Hepatocyte (in vitro differentiated cells): ENCODE results near the gene PHC1.

Experiments
- EZH2 ChIP-seq: fragments of 200-600 bp; sonication (generic); IDR thresholded peaks from 2 replicates; pipeline ENCODE4 v1.6.1; 2016; ENCODE audit warnings: antibody characterized with exemption, mild to moderate bottlenecking, borderline replicate concordance
- EZH2phosphoT487 ChIP-seq: fragments of 200-600 bp; sonication (generic); IDR thresholded peaks from one replicate; pipeline ENCODE4 v1.6.1; 2018; ENCODE audit warnings: antibody characterized with exemption, mild to moderate bottlenecking, low read depth, moderate library complexity; ENCODE audit not compliant: unreplicated experiment, severe bottlenecking
- TF ChIP-seq, protein P1 (sequence below): fragments of 200-600 bp; sonication (generic); IDR thresholded peaks from 2 replicates; pipeline ENCODE4 v1.5.1; 2016; ENCODE audit warnings: antibody characterized with exemption, mild to moderate bottlenecking; ENCODE audit not compliant: poor library complexity

GRCh38 chr12:8948701-8949341, 34.5 kb downstream of the PHC1 start:
- TF ChIP-seq, protein P1, sequence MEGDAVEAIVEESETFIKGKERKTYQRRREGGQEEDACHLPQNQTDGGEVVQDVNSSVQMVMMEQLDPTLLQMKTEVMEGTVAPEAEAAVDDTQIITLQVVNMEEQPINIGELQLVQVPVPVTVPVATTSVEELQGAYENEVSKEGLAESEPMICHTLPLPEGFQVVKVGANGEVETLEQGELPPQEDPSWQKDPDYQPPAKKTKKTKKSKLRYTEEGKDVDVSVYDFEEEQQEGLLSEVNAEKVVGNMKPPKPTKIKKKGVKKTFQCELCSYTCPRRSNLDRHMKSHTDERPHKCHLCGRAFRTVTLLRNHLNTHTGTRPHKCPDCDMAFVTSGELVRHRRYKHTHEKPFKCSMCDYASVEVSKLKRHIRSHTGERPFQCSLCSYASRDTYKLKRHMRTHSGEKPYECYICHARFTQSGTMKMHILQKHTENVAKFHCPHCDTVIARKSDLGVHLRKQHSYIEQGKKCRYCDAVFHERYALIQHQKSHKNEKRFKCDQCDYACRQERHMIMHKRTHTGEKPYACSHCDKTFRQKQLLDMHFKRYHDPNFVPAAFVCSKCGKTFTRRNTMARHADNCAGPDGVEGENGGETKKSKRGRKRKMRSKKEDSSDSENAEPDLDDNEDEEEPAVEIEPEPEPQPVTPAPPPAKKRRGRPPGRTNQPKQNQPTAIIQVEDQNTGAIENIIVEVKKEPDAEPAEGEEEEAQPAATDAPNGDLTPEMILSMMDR = no peak
- TF ChIP-seq EZH2 (no peak), EZH2phosphoT487 (no peak)
